Mesenteric fat pad (tissue), 1 donor: ENCODE data around the gene LSM10. TPM values are rescaled to one million over a fixed set of nuclear protein-coding genes. Genes with fewer than 3 reads are reported as not detected.

Experiments
- DNase-seq: peaks from one replicate; pipeline ENCODE4 v3.0.0-alpha.2; 2020; ENCODE audit warnings: low spot score
- total RNA-seq: library from RNA; stranded (reverse); fragmentation: NEBNext Ultra II Directional; extraction: Animal tissue kit (Norgen Biotek cat#: 25700); gene quantifications from one replicate; pipeline ENCODE4 v1.2.1, GENCODE V29; 2021
- donor health status: DM: yes; HTN: yes; CAD: no.

The LSM10 gene
- total RNA-seq, 1 donor from 2014 or later = 50.1 TPM

DNA sequence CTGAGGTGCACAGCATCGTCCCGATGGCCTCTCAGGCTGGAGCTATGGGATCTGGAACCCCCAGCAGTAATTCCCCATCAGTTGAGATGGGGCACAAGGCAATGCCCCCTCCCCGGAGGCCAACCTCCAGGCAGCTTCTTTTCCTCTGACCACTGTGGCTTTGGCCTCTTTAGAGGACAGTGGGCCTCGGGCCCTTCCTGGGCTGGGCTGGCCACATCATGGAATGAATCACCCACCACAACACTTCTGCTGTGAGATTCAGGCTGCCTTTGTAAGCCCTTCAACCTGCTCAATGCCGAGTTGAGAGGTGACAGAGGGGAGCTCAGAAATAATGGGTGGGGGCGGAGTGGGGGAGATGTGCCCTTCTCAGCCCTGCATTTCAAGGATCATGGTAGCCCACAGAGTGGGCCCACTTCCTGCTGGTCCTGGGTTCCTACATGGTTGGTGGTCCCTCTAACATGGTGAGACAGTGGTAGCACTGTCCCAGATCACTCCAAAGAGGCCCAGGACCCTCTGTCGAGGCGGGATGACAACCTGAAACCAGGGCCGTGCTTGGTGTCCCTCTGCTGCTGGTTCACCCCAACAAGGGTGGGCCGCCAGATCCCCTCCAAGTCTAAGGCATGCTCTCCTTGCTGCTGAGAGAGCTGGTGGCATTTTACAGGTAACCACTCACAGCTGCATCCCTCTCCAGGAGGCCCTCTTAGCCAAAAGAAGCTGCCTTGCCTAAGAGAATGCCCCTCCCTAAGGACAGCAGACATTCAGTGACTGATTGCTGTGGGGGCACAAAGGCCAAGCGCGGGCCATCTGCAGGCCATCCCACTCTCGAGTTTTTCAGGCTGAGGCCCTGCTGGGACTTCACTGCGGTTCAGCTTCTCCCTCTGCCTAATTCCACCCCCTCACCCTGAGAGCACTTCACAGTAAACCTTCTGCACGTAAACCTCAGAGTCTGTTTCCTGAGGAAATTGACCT, 44.5 kb downstream of the LSM10 start:
- DNase-seq = no peak

- no peak for DNase-seq
These were observed 45.4 kb downstream of the LSM10 start for GRCh38 chr1:36352125-36352909.

- no peak for DNase-seq
These were observed 46.3 kb downstream of the LSM10 start for GRCh38 chr1:36351227-36351977.

DNA sequence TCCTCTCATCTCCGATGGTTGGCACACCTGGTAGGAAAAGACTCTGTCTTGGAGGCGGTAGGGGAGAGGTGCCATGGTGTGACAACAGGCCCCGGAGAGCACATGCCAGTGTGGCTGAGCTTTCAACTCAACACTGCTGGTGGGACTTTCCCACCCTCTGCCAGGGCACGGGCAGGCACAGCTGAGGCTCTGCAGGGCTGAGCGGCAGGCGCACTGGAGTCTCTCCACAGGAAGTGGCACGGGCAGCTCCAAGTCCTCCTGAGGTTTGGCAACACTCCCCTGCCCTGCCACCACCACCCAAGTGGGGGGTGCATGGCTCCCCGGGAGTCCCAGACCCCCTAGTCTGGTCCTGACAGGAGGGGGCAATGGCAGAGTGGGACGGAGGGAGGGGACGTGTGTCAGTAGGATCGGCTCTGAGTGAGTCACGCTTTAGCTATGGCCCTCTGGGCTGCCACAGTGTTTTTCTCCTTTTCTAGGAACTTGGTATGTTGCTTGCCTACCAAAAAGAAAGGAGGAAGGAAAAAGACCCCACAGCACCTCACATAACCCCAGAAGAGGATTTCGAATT, 47.0 kb downstream of the LSM10 start:
- DNase-seq = no peak

DNA sequence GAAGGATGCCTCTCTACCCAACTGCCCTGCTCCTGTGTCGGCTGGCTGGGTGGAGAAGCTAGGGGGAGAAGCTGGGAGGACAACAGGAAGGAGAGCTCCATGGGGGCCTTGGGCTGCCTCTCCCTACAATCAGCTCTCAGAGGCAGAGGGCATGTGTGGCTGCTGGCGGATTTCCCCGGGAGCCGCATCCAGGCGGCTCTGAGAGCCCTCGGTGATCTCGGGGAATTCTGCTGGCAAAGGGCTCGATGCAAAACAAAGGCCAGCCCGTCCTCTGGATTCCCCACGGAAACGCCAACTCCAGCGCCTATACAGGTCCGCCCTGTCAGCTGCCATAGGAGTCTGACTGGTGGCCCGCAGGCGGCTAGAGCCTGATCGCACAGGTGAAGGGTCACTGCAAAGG, 47.9 kb downstream of the LSM10 start:
- DNase-seq = no peak

- no peak for DNase-seq
These were observed 48.5 kb downstream of the LSM10 start for GRCh38 chr1:36349241-36349671.

DNA sequence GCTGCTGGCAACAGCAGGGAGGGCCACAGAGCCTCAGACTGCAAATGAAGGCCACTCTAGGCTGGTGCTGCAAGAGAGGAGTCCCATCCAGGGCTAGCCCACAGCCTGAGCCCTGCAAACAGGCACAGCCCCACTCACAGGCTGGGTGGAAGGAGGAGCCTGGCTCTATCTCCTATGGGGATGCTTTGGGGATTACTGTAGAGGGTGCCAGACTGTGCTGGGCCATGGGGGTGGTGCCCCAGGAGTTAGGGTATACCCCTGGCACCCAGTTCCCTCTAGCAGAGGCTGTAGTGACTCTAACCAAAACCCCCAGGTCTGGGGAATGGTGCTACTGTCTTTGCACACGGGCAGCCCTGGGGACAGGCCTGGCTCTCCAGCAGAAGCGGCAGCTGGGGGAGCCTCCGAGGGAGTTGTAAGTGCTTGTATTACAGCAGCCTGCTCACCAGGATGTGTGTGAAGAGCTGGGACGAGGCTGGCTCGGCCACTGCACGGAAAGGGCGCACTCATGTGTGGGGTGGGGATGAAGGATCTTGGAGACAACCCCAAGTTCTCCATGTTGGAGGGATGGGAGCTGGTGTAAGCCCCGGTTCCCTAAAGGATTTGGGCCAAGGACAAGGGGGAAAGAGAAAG, 50.9 kb downstream of the LSM10 start:
- no peak for DNase-seq

DNA sequence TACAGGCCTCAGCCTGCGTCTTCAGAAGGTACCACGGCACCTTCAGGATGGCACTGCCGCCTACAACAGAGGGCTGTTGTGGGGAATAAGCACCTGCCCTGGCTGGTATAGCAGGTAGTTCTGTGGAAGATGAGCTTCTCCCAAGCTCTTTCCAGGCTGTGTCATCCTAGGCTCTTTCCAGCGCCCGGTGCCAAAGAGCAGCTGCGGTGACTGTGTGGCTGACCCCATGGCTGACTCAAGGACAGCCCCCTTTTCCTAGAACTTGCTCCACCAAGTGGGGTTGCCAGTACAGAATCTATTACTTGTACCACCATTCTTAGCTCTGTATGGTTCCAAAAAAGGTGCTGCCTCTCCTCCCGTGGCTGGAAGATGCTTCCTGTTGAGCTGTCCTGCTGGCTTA, 52.4 kb downstream of the LSM10 start:
- no peak for DNase-seq

- no peak for DNase-seq
These were observed 53.4 kb downstream of the LSM10 start for GRCh38 chr1:36344395-36344680.

DNA sequence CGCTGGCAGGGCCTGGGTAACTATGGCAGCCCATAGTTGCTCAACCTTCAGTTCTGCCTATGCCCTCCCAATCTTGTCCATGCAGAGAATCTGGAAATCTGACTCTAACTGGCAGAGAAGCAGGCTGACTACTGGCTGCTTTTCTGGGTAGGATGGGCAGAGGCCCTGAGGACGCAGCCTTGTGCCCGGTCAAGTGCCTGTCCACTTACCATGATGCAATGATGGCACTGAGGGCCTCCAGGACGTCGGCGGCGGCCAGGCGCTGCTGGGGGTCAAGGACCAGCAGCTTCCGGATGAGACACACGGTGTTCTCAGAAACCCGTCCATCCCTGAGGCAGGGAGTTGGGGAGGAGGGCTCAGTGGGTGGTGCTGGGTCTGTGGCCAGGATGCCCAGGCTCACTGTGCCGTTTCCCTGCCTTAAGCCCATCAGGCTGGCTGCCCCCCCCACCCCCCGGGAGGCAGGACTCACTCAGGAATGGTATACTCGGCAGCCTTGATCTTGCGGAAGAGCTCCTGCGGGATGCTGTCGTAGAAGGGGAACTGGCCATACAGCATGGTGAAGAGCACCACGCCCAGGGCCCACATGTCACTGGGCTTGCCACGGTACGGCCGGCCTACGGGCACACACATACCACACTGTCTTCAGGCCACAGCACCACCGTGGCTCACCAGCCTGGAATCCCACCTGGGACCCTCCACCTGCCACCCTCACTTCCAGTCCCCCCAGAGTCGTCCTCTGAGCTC, 53.9 kb downstream of the LSM10 start:
- DNase-seq = no peak

Other genes starting within 250 kb of the LSM10 start
- 68.3 TPM for gene TRAPPC3, start 248.4 kb downstream of the LSM10 start, total RNA-seq
- 225 TPM for gene MAP7D1, start 241.7 kb downstream of the LSM10 start, total RNA-seq
- gene THRAP3, start 173.5 kb downstream of the LSM10 start, total RNA-seq = 94.3 TPM
- gene SH3D21, start 91.5 kb downstream of the LSM10 start, total RNA-seq = 2.6 TPM
- 34.5 TPM for gene EVA1B, start 74.3 kb downstream of the LSM10 start, total RNA-seq
- 84.0 TPM for gene STK40, start 12.0 kb downstream of the LSM10 start, total RNA-seq
- 7.0 TPM for gene OSCP1, start 52.5 kb upstream of the LSM10 start, total RNA-seq
- 83.4 TPM for gene MRPS15, start 66.5 kb upstream of the LSM10 start, total RNA-seq
- 82.0 TPM for gene CSF3R, start 85.0 kb upstream of the LSM10 start, total RNA-seq